ENCODE measurements around the gene PI4KB.

Gene PI4KB

GRCh38 chr1:151346082-151346768 is 19.0 kb upstream of the PI4KB start:
- DNase-seq (ENCODE audit: low spot score): no peak

DNA sequence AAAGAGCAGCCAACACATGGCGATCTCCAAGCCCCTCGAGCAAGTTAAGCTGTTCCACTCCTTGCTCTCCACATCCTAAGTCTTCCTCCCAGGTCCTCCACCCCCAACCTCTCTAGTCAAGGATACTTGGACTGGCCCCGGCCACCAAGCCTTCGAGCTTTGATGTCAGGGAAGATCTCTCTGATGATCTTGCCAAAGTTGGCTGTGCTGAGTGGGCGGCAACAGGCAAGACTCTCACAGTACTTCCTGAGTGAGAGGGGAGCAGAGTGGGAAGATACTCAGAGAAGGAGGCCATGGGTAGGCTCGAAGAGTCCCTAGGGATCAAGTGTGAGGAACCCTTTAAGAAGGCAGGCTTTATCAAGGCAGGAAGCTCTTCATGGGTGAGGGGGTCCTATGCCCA is 17.1 kb upstream of the PI4KB start:
- no peak for DNase-seq (ENCODE audit: low spot score)

- DNase-seq (ENCODE audit: low spot score): no peak
Observed at GRCh38 chr1:151343587-151343986, 16.4 kb upstream of the PI4KB start.

- no peak for DNase-seq (ENCODE audit: low spot score)
Observed at GRCh38 chr1:151342569-151342968, 15.4 kb upstream of the PI4KB start.

DNA sequence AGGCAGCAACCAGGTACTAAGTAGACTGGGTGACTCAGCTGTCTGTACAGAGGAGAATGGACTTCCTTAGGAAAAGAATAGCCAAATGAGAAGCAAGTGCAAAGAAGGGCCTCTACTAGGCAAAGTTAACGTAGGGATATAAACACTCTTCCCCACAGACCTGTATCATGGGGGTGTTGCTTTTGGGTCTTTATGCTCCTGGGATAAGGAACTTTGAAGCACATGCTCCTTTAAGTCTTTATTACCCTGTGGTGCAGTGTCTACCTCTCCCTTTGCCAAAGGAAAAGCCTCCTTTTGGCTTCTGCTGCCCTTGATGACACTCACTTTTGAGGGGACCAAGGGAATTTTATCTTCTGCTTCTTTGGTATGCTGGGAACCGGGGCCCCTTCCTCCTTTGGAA is 14.8 kb upstream of the PI4KB start:
- no peak for DNase-seq (ENCODE audit: low spot score)

- peak; percentile 43 for DNase-seq (ENCODE audit: low spot score)
Observed at GRCh38 chr1:151340870-151341754, 13.9 kb upstream of the PI4KB start.

- DNase-seq (ENCODE audit: low spot score): no peak
Observed at GRCh38 chr1:151336556-151336955, 9.3 kb upstream of the PI4KB start.

DNA sequence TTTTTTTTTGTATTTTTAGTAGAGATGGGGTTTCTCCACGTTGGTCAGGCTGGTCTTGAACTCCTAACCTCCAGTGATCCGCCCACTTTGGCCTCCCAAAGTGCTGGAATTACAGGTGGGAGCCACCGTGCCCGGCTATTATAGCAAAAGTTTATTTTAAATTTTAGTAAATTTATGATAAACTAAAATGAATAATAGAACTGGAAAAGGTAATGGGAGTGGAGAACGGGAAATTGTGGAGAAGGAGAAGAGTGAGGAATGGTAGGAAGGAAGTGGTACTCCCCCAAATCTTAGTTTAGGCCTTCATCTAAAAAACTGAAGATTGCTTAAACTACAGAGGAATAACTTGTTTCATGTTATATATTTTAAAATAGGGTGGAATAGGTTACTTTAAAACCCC is 7.6 kb upstream of the PI4KB start:
- DNase-seq (ENCODE audit: low spot score): no peak

GRCh38 chr1:151327903-151328674 is 873 bp upstream of the PI4KB start:
- peak; percentile 27 for DNase-seq (ENCODE audit: low spot score)

DNA sequence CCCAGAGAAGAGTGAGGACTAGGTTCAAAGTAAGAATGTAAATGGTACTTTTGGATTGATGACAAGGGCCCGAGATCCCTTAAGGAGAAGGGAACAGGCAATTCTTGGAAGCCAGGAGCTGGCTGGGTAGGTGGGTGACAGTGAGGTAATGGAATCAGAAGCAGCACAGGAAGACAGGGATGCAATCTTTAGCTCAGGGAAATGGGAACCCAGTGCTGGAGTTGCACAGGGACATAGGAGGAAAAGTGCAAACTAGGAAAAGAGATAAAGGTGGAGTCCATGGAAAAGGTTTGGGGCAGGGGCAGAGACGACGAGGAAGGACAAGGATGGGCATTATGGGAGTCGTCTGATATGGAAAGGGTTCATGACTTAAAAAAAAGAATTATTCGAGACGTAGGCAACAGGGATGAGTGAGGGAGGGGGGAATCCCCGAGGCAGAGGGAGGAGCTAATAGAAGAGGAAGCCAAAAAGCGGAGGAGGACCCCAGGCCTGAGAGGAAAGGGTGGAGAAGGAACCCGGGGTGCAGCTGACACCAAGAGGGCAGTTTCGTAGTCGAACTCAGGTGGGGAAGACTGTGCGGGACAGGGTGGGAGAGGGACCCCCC is 495 bp downstream of the PI4KB start:
- peak; percentile 34 for DNase-seq (ENCODE audit: low spot score)

DNA sequence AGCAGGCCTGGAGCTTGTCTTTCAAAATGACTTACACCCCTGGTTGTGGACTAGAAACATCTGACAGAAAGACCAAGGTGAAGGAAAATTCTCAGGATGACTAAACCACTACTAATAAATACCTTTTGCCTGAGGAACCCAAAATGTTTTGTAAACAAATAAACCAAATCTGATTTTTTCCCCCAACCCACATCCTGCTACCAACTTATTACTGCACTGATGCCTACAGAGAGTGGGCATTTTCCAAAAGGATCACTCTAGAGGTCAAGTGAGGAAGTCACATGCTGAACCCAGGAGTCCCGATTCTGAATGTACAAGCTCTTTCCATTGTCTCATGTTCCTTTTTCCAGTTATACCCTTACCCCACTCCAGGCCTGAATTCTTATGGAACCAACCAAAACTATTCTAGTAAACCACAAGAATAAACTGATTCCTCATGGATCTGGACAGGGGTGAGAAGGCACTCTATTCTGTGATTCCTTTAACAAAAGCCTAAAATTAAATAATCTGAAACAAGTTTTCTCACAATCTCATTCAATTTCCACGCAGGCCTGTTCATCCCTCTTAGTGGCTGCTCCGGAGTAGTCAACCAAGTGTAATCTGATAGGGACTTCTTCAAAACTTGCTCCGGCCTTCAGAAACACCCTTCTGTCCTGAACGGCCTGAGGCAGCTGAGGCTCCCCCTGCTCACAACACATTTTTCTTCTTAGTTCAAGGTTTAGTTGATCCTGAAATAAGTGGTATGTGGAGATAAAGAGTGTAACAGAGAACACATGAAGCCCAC is 1.4 kb downstream of the PI4KB start:
- no peak for DNase-seq (ENCODE audit: low spot score)

DNA sequence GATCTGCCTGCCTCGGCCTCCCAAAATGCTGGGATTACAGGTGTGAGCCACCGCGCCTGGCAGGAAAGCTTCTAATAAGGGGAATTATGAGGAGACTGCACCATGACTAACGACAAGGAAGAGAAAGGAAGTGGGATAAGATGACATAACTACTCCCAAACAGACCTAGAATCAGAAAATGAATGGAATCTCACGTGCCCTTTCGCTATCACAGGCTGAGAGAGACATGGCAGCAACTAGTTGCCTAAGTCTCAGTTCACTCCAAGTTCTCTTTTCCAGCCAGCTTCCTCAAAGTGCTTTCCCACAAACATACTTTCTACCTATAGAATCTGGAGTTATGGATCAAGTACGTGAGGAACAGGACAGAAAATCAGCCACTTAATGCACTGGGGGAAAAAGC is 2.0 kb downstream of the PI4KB start:
- DNase-seq (ENCODE audit: low spot score): no peak

DNA sequence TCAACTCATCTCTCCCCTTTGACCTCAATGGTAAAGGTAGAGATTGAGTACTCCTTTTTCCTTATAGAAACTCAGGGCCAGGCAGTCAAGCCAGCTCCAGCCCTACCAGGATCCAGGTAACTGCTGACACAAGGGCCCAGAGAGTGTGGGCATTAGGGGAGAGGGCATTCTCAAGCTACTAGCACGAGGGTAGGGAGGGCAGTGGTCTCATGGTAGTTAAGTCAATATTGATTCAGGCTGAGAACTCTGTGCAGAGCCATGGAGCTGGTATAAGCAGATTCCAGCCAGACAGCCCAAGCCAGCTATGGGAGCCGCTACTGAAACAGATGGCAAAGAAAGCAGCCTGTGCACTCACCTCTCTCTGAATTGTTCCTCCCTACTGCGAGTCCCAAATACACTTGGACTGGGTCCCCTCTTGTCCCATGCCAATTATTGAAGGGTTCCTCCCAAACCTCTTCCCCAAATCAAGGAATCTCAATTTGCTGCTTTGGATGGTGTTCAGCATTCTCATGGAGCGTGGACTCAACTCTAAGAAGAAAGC is 2.8 kb downstream of the PI4KB start:
- no peak for DNase-seq (ENCODE audit: low spot score)

DNA sequence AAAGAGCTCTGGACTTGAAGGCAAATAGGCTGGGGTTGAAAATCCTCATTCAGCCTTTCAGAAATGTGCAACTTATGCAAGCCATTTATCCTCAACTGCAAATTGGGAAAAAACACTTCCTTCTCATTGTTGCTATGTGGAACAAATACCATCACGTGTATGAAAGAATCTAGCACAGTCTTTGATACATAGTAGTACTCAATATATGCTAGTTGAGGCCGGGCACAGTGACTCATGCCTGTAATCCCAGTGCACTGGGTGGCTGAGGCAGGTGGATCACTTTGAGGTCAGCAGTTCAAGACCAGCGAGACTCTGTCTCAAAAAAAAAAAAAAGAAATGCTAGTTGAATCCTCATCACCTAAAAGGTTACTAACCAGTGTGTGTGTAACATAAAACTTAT is 8.2 kb downstream of the PI4KB start:
- no peak for DNase-seq (ENCODE audit: low spot score)

GRCh38 chr1:151315565-151316235 is 11.5 kb downstream of the PI4KB start:
- DNase-seq (ENCODE audit: low spot score): no peak

DNA sequence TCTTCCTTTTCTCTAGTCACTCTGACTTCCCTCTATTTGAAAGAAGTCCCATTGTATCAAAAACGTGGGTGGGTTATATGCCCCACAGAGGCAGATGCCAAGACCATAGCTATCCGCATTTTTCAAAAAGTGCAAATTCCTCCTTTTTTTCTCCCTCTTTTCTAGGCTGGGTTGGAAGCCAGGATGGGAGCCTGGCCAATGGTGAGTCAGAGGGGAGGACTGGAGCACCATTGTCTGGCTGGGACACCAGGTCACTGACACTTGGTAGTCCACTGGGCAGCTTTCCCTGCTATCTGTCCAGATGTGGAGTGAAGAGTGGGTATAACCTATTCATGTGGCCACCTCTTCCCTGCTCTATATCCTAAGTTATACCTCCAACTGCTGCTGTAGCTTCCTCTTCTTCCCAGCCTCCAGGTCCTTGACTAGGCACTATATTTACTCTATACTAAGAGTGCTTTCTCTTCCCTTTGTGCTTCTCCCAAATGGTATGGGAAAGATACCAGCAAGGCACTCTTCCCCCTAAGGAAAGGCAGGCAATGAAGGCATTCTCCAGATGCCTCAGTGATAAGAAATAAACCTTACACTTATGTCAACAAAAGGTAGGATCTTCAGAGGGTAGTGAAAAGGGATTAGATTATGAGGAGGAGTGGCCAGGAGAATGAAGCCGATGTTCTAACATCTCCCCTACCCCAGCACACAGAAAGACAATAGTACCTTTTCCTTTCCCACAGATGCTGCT is 12.9 kb downstream of the PI4KB start:
- no peak for DNase-seq (ENCODE audit: low spot score)

GRCh38 chr1:151313501-151313900 is 13.7 kb downstream of the PI4KB start:
- DNase-seq (ENCODE audit: low spot score): no peak

DNA sequence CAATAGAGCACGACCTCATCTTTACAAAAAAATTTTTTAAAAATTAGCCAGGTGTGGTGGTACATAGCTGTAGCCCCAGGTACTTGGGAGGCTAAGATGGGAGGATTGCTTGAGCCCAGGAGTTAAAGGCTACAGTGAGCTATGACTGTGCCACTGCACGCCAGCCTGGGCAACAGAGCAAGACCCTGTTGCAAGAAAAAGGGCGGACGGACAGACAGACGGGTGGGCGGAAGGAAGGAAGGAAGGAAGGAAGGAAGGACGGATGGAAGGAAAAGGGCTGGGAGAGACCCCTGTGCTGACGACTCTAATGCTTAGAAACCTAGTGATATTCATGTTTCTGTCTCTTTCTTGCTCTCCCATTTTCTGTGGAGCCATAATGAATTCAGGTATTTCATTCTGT is 14.4 kb downstream of the PI4KB start:
- DNase-seq (ENCODE audit: low spot score): no peak

DNA sequence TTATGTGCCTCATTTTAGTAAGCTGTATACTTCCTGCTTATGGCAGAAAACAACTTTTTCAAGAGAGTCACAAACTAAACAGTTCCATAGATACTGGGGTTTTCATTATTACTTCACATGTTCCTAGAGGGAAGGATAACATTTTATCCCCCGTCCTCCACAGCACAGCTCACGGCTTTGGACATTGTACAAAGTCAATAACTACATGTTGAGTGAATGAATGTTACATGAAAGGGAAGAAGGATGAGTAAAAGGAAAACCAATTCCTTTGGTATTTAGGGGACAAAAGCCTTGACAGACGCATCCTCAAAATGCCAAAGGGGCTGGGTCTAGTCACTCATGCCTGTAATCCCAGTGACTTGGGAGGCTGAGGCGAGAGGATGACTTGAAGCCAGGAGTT is 14.8 kb downstream of the PI4KB start:
- DNase-seq (ENCODE audit: low spot score): no peak

Measured in HuH-7 (cell line).